NCI-H748 (cell line): ENCODE data around the gene PPP1R1B.

Source experiments
- DNase-seq: peaks from one replicate; lab custom pipeline; 2025; ENCODE audit not compliant: unreplicated experiment; lab: John Stamatoyannopoulos, UW

The PPP1R1B gene

GRCh38 chr17:39600288-39600996 lies 26.3 kb upstream of the PPP1R1B start:
- no peak for DNase-seq

GRCh38 chr17:39600997-39601597 lies 25.7 kb upstream of the PPP1R1B start:
- no peak for DNase-seq

DNA sequence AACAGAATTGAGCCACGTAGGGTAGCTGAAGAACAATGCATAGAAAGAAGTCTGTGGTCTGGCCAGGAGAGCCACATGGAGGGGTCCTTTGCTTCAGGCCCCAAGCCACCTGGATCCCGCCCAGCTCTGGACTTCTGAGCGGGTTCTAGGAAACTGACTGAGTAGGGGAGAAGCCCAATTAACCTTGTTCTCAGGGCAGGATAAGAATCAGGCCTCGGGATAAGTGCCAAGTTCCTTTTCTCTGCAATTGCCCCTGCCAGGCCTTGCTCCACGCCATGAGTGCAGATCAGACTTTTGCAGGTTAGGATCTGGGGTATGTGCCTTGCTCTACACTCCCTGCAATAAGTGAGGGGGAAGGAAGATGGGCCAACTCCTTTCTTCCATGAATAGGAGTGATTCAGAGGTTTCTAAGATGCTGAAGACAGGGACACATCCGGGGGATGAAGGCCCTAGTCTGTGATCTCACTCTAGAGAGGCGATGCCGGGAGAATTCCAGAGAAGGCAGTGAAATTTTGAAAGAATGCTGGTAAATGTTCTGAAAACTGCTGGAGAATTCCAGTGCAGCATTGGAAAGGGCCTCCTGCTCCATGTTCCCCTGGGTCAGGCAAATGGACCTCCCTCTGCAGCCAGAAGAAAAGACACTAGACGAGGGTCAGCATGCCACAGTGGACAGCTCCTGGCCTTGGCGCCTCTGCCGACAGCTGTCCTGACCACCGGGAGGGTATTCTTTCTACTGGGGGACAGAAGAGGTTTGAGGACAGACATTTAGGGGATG lies 24.8 kb upstream of the PPP1R1B start:
- no peak for DNase-seq

DNA sequence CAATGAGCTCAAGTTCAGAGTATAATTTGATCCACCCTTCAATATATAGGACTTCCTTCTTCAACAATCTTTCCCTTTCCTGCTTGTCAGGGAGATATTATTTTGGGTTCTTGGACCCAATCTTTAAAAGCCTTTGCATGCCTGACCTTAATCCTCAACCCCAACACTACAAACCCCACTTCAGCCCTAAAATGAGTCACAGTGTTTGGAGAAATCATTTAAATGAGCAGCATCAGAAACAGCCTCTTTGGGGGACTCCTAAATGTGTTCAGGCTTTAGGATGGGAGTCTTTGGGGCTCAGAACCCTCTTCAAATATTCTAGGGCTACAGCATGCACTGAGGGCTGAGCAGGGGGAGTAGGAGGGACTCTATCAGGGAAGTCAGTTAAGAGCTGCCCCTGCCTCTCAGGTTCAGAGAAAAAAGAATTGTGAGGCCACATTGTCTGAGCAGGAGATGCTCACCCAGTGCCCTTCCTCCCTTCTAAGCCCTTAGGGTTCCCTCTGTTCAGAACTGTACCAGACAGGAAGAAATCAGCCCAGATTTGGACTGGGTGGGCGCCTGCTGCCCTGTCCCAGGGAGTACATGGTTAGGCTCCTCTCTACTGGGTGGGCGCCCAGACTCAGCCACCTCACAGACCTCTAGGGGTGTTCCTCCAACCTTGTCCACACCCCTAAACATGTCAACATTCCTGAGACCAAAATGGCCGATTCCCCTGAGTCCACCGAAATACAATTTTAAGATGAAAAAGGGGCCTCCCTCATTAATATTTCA lies 24.0 kb upstream of the PPP1R1B start:
- no peak for DNase-seq

GRCh38 chr17:39603304-39604016 lies 23.3 kb upstream of the PPP1R1B start:
- no peak for DNase-seq

GRCh38 chr17:39604911-39605491 lies 21.8 kb upstream of the PPP1R1B start:
- no peak for DNase-seq

- peak; percentile 63 for DNase-seq
Measured at GRCh38 chr17:39605492-39606433, 21.0 kb upstream of the PPP1R1B start.

GRCh38 chr17:39606434-39607056 lies 20.2 kb upstream of the PPP1R1B start:
- DNase-seq = peak; percentile 41

- DNase-seq = peak; percentile 31
Measured at GRCh38 chr17:39607057-39607850, 19.5 kb upstream of the PPP1R1B start.

GRCh38 chr17:39607851-39608130 lies 19.0 kb upstream of the PPP1R1B start, which contains the start of gene NEUROD2:
TSS of gene NEUROD2 (minus strand) at chr17:39607920. CDS start at chr17:39606599, 1,321 bp downstream.
- DNase-seq = no peak

DNA sequence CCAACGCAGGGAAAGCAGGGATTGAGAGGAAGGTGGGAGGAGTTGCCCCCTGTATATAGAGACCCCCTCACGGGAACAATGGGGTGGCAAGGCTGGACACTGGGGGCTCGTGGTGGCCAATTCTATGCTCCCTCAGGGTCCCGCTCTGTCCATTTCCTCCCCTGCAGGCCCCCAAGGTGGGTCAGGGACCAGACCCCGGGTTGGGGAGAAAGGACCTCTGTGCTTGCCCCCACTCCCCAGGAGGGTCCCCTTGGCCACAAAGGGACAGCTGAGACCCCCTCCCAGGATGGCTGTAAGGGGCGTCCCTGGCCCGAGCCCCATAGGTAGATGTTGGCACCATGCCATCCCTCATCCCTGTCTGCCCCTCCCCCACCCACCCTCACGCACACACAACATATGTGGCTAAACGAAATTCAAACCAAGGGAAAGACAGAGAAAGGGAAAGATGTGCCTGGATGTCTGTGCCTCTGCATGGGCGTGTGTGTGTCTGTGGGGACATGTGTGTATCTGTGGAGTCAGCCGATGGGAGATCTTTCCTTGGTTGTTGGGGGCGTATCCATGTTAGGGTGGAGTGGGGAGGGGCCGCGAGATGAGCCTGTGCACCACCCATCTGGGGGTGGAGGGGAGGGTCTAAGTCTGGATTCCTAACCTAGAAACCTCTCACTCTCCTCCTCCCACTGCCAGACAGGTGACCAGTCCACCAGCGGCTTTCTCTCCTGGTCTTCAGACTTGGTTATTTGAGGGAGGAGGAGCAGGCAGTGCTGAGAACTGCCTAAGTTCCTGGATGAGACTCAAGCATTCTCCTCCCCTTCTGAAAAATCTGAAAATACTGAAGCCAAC lies 18.4 kb upstream of the PPP1R1B start:
- DNase-seq = no peak

- DNase-seq = no peak
Measured at GRCh38 chr17:39609416-39610025, 17.2 kb upstream of the PPP1R1B start.

- DNase-seq = no peak
Measured at GRCh38 chr17:39611401-39612112, 15.2 kb upstream of the PPP1R1B start.

GRCh38 chr17:39612291-39612894 lies 14.4 kb upstream of the PPP1R1B start:
- no peak for DNase-seq

DNA sequence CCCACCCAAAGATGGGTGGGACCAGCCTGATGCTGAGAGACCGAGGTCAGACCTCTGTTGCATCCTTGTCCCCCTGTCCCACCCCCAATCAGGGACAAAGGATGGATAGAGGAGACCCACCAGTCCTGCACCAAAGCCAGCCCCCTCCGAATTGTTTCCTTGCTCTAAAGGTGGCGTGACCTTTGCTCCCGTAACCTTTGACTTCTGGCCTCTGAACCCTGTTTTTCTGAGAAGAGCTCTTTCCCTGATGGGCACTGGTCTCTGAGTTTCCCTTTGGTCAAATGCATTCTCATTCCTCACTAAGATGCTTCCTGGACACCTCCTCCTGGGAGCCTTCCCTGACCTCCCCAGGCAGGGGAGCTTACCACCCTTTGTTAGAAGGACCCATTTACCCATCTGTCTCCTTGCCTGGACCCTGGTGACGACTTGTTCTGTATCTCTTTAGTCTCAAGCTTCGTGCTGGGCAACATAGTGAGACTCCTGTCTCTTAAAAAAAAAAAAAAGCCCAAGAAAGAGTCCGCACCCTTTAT lies 13.8 kb upstream of the PPP1R1B start:
- DNase-seq = no peak
